ENCODE results near the gene STPG3.
A peak's percentile ranks its signal among the peaks of the same experiment; 100 is the strongest.

Gene STPG3

GRCh38 chr9:137278061-137278701 lies 27.1 kb downstream of the STPG3 start:
- Histone ChIP-seq H3K36me3 (0 out of 2 replicates have a peak, but pooled peaks cover 2% of the 10 kb centered on the region), H3K4me3 (ENCODE audit: low read depth, low read length) (no peak overlapping the region), H3K27me3 (no peaks in the 10 kb centered on the region), H3K9me3 (no peaks in the 10 kb centered on the region), H3K4me1 (peaks cover 12% of the 10 kb centered on the region)
- no peak for DNase-seq
- TF ChIP-seq, protein P1, sequence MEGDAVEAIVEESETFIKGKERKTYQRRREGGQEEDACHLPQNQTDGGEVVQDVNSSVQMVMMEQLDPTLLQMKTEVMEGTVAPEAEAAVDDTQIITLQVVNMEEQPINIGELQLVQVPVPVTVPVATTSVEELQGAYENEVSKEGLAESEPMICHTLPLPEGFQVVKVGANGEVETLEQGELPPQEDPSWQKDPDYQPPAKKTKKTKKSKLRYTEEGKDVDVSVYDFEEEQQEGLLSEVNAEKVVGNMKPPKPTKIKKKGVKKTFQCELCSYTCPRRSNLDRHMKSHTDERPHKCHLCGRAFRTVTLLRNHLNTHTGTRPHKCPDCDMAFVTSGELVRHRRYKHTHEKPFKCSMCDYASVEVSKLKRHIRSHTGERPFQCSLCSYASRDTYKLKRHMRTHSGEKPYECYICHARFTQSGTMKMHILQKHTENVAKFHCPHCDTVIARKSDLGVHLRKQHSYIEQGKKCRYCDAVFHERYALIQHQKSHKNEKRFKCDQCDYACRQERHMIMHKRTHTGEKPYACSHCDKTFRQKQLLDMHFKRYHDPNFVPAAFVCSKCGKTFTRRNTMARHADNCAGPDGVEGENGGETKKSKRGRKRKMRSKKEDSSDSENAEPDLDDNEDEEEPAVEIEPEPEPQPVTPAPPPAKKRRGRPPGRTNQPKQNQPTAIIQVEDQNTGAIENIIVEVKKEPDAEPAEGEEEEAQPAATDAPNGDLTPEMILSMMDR (IDR thresholded peaks at IDR 0.05; ENCODE audit: low read depth, low read length), result no peak

DNA sequence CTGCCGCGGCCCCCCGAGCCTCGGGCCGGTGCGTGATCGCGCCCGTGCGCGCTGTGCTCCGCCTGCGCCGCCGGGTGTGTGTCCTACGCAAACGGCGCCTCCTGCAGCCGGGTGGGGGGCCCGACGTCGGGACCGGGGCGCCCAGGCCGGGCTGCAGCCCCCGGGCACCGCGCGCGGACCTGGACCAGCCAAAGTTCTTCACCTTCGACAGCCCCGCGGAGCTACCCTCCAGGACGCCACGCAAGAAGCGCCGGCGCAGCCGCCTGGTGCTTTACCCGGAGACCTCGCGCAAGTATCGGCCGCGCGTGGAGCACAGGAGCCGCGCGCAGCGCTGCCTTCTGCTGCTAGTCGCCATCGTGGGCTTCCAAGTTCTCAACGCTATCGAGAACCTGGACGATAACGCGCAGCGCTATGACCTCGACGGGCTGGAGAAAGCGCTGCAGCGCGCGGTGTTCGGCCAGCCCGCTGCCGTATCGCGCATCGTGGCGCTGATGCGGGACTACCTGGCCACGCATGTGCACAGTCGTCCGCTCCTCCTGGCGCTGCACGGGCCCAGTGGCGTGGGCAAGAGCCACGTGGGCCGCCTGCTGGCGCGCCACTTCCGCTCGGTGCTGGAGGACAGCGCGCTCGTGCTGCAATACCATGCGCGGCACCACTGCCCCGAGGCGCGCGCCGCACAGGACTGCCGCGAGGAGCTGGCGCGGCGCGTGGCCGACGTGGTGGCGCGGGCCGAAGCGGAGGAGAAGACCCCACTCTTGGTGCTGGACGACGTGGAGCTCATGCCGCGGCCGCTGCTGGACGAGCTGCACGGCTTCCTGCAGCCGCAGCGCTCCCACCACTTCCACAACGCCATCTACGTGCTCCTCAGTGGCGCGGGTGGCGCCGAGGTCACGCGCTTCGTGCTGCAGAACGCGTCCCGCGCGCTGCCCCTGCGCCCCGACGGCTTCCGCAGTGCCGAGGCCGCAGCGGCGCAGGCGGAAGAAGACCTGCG lies 27.9 kb downstream of the STPG3 start:
- no peaks in the 10 kb centered on the region for H3K27me3 ChIP-seq
- TF ChIP-seq, protein P1 (IDR thresholded peaks at IDR 0.05; ENCODE audit: low read depth, low read length), result no peak

DNA sequence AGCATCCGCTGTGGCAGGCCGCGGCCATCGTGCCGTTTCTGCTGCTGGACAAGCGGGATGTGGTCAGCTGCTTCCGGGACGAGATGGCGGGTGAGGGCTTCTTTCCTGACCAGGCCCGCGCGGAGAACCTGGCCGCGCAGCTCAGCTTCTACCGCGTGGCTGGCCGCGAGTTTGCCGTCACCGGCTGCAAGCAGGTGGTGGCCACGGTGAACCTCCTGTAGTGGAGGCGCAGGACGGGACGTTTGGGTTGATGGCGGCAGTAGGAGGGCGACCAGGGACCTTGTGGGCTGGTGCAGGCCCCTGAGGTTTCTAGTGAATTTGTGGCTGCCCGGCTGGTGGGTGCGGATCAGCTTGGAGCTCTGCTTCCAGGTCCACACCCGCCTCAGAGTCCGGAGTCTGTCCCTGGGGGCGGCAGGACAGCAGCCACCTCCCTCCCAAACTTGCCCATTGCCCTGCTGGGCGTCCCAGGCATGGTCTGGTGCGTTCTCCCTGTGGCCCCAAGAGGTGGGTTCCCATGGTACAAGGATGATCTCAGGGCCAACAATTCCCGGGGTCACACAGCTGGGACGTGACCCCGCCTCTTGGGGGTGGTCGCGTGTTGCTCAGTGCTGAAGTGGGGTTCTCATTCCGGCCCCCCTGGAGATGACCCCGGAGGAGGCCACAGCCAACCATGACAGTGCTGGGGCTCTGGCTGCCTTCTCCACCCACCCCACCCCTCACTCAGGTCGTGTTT lies 28.8 kb downstream of the STPG3 start:
- H3K36me3 ChIP-seq, result no peaks in the 10 kb centered on the region
- H3K4me1 ChIP-seq, result peaks cover 12% of the 10 kb centered on the region
- no peak overlapping the region for H3K4me3 ChIP-seq (ENCODE audit: low read depth, low read length)
- H3K9me3 ChIP-seq, result no peaks in the 10 kb centered on the region
- no peak for DNase-seq
- H3K27me3 ChIP-seq, result no peaks in the 10 kb centered on the region
- TF ChIP-seq, protein P1 (IDR thresholded peaks at IDR 0.05; ENCODE audit: low read depth, low read length), result no peak

More for the DNA sequence above, 27.9 kb downstream of the STPG3 start:
- H3K9me3 ChIP-seq, result no peaks in the 10 kb centered on the region
- no peak overlapping the region for H3K4me3 ChIP-seq (ENCODE audit: low read depth, low read length)
- H3K36me3 ChIP-seq, result no peaks in the 10 kb centered on the region
- peaks cover 12% of the 10 kb centered on the region for H3K4me1 ChIP-seq
- DNase-seq, result no peak

DNA sequence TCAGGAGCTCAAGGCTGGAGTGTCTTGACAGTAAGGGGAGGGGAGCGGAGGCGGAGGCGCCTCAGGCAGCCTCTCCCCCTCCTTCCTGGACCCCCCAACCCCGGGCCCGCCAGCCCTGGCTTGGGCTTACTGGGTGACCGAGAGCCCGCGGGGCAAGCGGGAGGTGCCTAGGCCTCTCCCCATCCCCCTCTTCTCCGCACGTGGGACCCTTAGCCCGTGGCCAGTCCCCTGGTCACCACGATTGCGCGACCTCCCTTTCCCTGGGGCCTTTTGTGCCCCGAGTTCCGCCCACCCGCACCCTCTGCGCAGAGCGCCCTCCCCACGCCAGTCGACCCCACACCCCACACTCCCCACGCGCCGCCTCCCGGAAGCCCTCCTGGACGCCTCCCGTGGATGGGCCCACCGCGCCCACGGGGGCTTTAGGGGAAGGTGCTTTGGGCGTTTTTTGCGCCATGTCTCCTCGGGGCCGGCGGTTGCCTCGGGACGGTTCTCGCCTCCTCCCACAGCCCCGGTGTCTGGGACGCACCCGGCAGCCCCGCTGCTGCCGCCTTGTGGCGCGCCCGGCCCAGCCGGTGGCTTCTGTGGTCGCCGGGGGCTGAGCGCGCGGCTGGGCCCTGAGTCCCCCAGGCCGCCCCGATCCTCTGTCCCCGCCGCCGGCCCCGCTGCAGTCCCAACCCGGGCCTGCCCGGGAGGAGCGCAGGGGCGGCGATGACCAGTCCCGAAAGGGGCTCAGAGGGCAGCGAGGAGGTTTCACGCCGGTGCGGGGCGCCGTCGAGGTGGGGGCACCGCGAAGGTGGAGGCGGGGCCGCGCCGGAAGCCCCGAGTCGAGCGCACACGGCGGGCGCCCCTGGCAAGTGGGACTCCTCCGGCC lies 29.6 kb downstream of the STPG3 start:
- H3K9me3 ChIP-seq, result no peaks in the 10 kb centered on the region
- H3K36me3 ChIP-seq, result no peaks in the 10 kb centered on the region
- TF ChIP-seq, protein P1 (IDR thresholded peaks at IDR 0.05; ENCODE audit: low read depth, low read length), result peak; percentile 43
- peak; percentile 77 for DNase-seq
- H3K4me1 ChIP-seq, result peaks cover 12% of the 10 kb centered on the region
- no peaks in the 10 kb centered on the region for H3K27me3 ChIP-seq
- peak overlapping the region; percentile 37 for H3K4me3 ChIP-seq (ENCODE audit: low read depth, low read length)

- Histone ChIP-seq H3K27me3 (no peaks in the 10 kb centered on the region), H3K4me1 (peaks cover 9% of the 10 kb centered on the region), H3K4me3 (ENCODE audit: low read depth, low read length) (peak overlapping the region; percentile 37), H3K36me3 (no peaks in the 10 kb centered on the region), H3K9me3 (no peaks in the 10 kb centered on the region)
- TF ChIP-seq, protein P1 (IDR thresholded peaks at IDR 0.05; ENCODE audit: low read depth, low read length), result no peak
- peak; percentile 36 for DNase-seq
Observed at GRCh38 chr9:137281345-137282116, 30.4 kb downstream of the STPG3 start.

Data from BE2C (cell line).